ENCODE measurements around the gene TBX18.

Gene TBX18

GRCh38 chr6:84667252-84668213 is 96.9 kb downstream of the TBX18 start:
- DNase-seq: no peak

GRCh38 chr6:84665401-84665800 is 99.0 kb downstream of the TBX18 start:
- DNase-seq: no peak

- DNase-seq: no peak
Observed at GRCh38 chr6:84663866-84664265, 100.5 kb downstream of the TBX18 start.

- DNase-seq: no peak
Observed at GRCh38 chr6:84657486-84657885, 106.9 kb downstream of the TBX18 start.

- no peak for DNase-seq
Observed at GRCh38 chr6:84657025-84657424, 107.4 kb downstream of the TBX18 start.

- no peak for DNase-seq
Observed at GRCh38 chr6:84653027-84653551, 111.3 kb downstream of the TBX18 start.

- DNase-seq: no peak
Observed at GRCh38 chr6:84652356-84653026, 111.9 kb downstream of the TBX18 start.

GRCh38 chr6:84651583-84651982 is 112.8 kb downstream of the TBX18 start:
- no peak for DNase-seq

GRCh38 chr6:84648444-84648843 is 116.0 kb downstream of the TBX18 start:
- no peak for DNase-seq

- no peak for DNase-seq
Observed at GRCh38 chr6:84645563-84646266, 118.7 kb downstream of the TBX18 start.

GRCh38 chr6:84645000-84645399 is 119.4 kb downstream of the TBX18 start:
- no peak for DNase-seq

GRCh38 chr6:84643778-84644177 is 120.6 kb downstream of the TBX18 start:
- DNase-seq: no peak

GRCh38 chr6:84641076-84641475 is 123.3 kb downstream of the TBX18 start:
- DNase-seq: no peak

- DNase-seq: no peak
Observed at GRCh38 chr6:84639396-84639795, 125.0 kb downstream of the TBX18 start.

- DNase-seq: no peak
Observed at GRCh38 chr6:84638286-84638685, 126.1 kb downstream of the TBX18 start.
